HFFc6 (cell line): ENCODE measurements around the gene CDH16. TPM values are rescaled to one million over a fixed set of nuclear protein-coding genes. Genes with fewer than 3 reads are reported as not detected.

ENCODE experiments used
- DNase-seq: peaks from one replicate; pipeline ENCODE4 v3.0.0-alpha.2; 2018
- H3K27ac Mint-ChIP-seq: 2 replicates; pipeline ENCODE4 v1.8.0; 2020; ENCODE audit warnings: mild to moderate bottlenecking, mixed read lengths
- H3K27me3 Mint-ChIP-seq: 2 replicates; pipeline ENCODE4 v1.8.0; 2021; ENCODE audit warnings: mild to moderate bottlenecking, moderate library complexity, mixed read lengths; ENCODE audit not compliant: insufficient read depth
- H3K36me3 Mint-ChIP-seq: 2 replicates; pipeline ENCODE4 v1.8.0; 2021; ENCODE audit warnings: low read depth, mixed read lengths
- H3K4me1 Mint-ChIP-seq: 2 replicates; pipeline ENCODE4 v1.8.0; 2020; ENCODE audit warnings: low read depth, mixed read lengths
- H3K4me3 Mint-ChIP-seq: 2 replicates; pipeline ENCODE4 v1.8.0; 2020; ENCODE audit warnings: mild to moderate bottlenecking, moderate library complexity, mixed read lengths
- H3K9me3 Mint-ChIP-seq: 2 replicates; pipeline ENCODE4 v1.8.0; 2020; ENCODE audit warnings: mild to moderate bottlenecking, mixed read lengths
- CTCF ChIP-seq: fragments of 200-600 bp; sonication (generic); IDR thresholded peaks from 2 replicates; pipeline ENCODE4 v1.5.0; 2021; ENCODE audit warnings: antibody characterized with exemption, mild to moderate bottlenecking
- total RNA-seq, 6 experiments: library from RNA; stranded (reverse); fragmentation: NEBNext Ultra II Directional; extraction: Animal tissue kit (Norgen Biotek cat#: 25700); gene quantifications; 2 replicates in 1 of 6; 3 replicates in 5 of 6; pipeline ENCODE4 v1.2.3, GENCODE V29; 2021

CDH16 gene
- total RNA-seq, 6 experiments from 2014 or later, result 0.09 TPM; not detected in 5

DNA sequence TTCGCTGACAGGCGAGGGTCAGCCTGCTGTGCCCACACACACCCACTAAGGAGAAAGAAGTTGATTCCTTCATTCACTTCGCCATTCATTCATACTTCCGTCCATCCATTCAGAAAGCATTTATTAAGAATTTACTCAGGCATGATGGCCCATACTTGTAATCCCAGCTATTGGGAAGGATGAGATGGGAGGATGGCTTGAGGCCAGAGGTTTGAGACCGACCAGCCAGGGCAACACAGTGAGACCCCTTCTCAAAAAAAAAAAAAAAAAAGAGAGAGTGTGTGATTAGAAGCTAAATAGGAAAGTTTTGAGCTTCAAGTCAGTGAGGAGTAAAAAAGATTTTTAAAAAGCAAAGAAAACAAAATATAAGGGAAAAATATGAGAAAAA lies 25.4 kb upstream of the CDH16 start:
- Mint-ChIP-seq H3K4me1 (peaks cover 21% of the 10 kb centered on the region), H3K27ac (no peak overlapping the region), H3K36me3 (peaks cover 19% of the 10 kb centered on the region), H3K9me3 (no peaks in the 10 kb centered on the region), H3K4me3 (no peak overlapping the region), H3K27me3 (peaks cover 3% of the 10 kb centered on the region; the same call in 1 of the 2 replicates)
- no peak for DNase-seq
- TF ChIP-seq CTCF, result no peak

DNA sequence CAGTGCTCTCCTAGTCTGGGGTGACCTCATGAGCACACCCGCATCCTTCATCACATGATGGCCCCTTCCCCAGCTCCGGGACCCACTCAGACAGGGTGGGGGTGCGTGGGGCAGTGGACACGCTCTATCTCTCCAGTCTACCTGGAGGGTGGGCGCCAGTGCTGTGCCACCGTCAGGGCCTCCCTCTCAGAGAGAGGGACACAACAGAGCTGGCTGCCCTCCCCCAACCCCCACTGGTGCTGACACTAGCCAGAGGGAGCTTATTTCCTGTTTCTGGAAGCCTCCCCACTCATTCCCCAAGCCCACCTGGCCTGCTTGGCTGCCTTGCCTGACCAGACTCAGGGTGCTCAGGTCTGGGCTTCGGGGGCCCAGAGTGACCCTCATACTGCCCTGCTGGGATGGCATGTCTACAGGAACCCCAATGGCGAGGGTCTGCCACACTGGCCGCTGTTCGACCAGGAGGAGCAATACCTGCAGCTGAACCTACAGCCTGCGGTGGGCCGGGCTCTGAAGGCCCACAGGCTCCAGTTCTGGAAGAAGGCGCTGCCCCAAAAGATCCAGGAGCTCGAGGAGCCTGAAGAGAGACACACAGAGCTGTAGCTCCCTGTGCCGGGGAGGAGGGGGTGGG lies 24.9 kb upstream of the CDH16 start:
- no peak overlapping the region for H3K27ac Mint-ChIP-seq
- H3K36me3 Mint-ChIP-seq, result peaks cover 19% of the 10 kb centered on the region
- no peak for DNase-seq
- no peak for TF ChIP-seq CTCF
- no peak overlapping the region for H3K4me3 Mint-ChIP-seq
- peaks cover 3% of the 10 kb centered on the region; the same call in 1 of the 2 replicates for H3K27me3 Mint-ChIP-seq
- H3K4me1 Mint-ChIP-seq, result peaks cover 18% of the 10 kb centered on the region
- no peaks in the 10 kb centered on the region for H3K9me3 Mint-ChIP-seq

DNA sequence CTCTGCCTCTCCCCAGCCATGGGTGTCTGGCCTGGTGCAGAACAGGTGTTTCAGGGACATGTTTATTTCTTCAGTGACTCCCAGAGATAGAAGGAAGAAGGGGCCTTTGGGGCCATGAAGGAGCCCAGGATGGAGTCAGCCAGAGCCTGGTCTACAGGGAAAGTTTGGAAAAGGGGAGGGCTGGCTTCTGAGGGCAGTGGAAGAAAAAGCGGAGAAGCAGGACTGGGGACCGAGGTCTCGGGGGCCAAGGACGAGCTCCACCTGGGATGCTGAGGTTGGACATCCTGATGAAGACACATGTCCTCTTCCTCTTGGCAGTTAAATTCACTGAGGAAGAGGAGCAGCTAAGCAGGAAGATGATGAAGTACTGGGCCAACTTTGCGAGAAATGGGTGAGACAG lies 24.3 kb upstream of the CDH16 start:
- no peak for DNase-seq
- no peak for TF ChIP-seq CTCF
- H3K27ac Mint-ChIP-seq, result no peak overlapping the region
- no peak overlapping the region for H3K4me3 Mint-ChIP-seq
- 0 out of 2 replicates have a peak, but pooled peaks cover 1% of the 10 kb centered on the region for H3K27me3 Mint-ChIP-seq
- H3K36me3 Mint-ChIP-seq, result peaks cover 19% of the 10 kb centered on the region
- no peaks in the 10 kb centered on the region for H3K9me3 Mint-ChIP-seq
- H3K4me1 Mint-ChIP-seq, result peaks cover 12% of the 10 kb centered on the region

- no peak overlapping the region for H3K27ac Mint-ChIP-seq
- no peaks in the 10 kb centered on the region for H3K27me3 Mint-ChIP-seq
- no peak overlapping the region for H3K4me3 Mint-ChIP-seq
- no peak for TF ChIP-seq CTCF
- peaks cover 34% of the 10 kb centered on the region for H3K36me3 Mint-ChIP-seq
- H3K4me1 Mint-ChIP-seq, result peaks cover 25% of the 10 kb centered on the region
- H3K9me3 Mint-ChIP-seq, result no peaks in the 10 kb centered on the region
- no peak for DNase-seq
Observed at GRCh38 chr16:66940236-66940635, 21.6 kb upstream of the CDH16 start.

DNA sequence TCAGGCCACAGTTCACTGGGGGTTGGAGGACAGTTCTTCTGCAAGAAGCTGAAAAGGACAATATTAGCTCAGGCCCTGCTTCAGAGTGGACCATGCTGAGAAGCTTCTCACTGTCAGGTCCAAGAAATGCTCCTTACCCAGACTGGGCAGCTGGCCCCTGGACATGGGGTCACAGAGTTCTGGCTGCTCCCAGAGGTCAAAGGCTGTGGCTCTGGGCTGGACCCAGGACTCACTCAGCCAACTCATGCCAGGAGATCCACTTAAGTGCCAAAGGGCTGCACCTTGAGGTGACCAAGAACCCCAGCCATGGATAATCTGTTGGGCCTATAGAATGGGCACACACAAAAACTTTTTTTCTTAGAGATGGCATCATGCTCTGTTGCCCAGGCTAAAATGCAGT lies 20.7 kb upstream of the CDH16 start:
- no peak overlapping the region for H3K27ac Mint-ChIP-seq
- H3K9me3 Mint-ChIP-seq, result no peaks in the 10 kb centered on the region
- no peak for TF ChIP-seq CTCF
- no peak for DNase-seq
- no peaks in the 10 kb centered on the region; the same call in 1 of the 2 replicates for H3K27me3 Mint-ChIP-seq
- peaks cover 25% of the 10 kb centered on the region for H3K4me1 Mint-ChIP-seq
- H3K4me3 Mint-ChIP-seq, result no peak overlapping the region
- peaks cover 34% of the 10 kb centered on the region for H3K36me3 Mint-ChIP-seq
